T-helper 2 cell (primary cell): ENCODE results near the gene PINK1.

Source experiments
- DNase-seq, 5 experiments: peaks; one replicate each; pipeline versions ENCODE4 v3.0.0 to v3.0.0-alpha.2; 2012 to 2022

Gene PINK1

GRCh38 chr1:20682571-20683236 lies 49.4 kb downstream of the PINK1 start:
- no peak for DNase-seq

- DNase-seq, result no peak
These were observed 50.4 kb downstream of the PINK1 start for GRCh38 chr1:20683614-20684013.

- no peak for DNase-seq
These were observed 50.9 kb downstream of the PINK1 start for GRCh38 chr1:20684050-20684620.

DNA sequence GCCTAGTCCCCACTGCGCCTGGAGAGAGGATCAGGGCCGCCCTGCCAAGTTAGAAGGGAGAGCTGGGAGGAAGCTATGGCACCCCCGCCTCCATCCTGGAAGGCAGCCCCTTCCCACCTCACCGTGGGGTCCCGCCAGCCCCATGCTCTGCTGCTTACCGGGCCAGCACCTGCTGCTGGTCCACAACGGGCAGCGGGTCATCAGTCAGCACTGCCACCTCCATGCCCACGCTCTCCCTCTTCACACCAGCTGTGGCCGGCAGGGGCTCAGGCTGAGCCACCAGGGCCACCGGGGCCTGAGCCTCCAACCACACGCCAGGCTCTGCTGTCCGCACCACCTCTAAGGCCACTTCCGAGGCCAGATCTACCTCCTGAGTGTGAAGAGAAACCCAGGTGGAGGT lies 51.4 kb downstream of the PINK1 start:
- DNase-seq, result no peak

DNA sequence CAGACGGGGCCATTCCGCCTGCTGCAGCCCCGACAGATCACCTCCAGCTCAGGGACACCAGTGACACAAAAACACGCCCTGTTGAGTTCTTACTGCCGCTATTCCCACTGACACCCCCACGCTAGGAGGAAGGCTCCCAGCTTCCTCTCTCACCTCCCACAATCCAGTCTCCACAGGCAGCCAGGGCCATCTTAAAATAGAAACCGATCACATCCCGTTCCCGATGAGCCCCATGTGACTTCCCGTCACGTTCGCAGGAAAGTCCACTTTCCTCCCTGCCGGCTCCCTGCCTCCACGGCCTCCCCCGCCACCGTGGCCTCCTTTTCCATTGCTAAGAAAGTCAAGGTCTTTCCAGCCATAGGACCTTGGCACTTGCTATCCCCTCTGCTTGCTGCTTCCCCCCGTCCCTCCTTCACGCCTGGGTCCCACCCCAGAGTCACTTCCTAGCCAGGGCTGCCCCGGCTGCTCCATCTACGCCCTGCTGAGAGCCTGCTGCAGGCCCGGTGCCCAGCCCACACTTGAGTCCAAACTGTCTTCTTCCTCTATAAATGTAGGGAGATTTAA lies 51.9 kb downstream of the PINK1 start:
- DNase-seq, result no peak

GRCh38 chr1:20685741-20686140 lies 52.5 kb downstream of the PINK1 start:
- no peak for DNase-seq

GRCh38 chr1:20686883-20687725 lies 53.8 kb downstream of the PINK1 start:
- no peak for DNase-seq

- no peak for DNase-seq
These were observed 56.4 kb downstream of the PINK1 start for GRCh38 chr1:20689645-20690056.

GRCh38 chr1:20691872-20692271 lies 58.6 kb downstream of the PINK1 start:
- no peak for DNase-seq

DNA sequence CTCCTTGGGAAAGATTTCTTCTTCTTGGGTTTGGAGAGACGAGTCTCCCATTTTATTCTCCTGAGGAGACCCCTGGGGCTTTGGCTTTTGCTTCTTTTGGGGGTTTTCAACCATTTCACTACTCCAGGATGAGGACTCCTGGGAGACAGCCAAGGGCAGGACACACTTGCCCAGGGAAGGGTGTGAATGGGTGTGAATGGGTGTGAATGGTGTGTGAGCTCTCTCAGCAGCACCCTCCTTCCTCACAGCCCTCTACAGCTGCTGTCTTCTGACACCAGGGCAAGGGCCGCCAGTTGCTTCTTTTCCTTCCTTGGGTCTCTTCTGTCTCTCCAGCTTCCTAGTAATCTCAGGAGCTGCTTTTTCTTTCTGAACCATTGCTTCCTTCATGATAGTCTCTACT lies 60.4 kb downstream of the PINK1 start:
- no peak for DNase-seq

- DNase-seq, result no peak
These were observed 62.3 kb downstream of the PINK1 start for GRCh38 chr1:20695515-20695914.

- peak; percentile 34 to 79 (median 60) for DNase-seq
These were observed 63.4 kb downstream of the PINK1 start for GRCh38 chr1:20696397-20697333.

DNA sequence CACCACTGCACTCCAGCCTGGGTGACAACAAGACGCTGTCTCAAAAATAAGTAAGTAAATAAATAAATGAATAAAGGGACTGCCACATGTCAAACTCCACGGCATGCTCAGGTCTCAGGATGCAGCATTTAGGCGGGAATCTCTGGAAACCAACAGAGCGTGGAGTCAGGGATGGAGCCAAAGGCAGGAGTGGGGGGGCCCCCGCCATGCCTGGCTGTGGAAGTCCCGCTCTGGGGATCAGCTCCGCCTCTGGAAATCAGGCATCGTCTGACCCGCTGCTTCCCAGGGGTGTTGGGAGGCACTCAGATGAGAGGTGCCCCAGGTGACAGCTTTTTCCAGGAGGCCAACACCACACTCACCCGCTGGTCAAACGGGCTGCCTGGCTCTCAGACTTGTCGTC lies 64.3 kb downstream of the PINK1 start:
- DNase-seq, result no peak

DNA sequence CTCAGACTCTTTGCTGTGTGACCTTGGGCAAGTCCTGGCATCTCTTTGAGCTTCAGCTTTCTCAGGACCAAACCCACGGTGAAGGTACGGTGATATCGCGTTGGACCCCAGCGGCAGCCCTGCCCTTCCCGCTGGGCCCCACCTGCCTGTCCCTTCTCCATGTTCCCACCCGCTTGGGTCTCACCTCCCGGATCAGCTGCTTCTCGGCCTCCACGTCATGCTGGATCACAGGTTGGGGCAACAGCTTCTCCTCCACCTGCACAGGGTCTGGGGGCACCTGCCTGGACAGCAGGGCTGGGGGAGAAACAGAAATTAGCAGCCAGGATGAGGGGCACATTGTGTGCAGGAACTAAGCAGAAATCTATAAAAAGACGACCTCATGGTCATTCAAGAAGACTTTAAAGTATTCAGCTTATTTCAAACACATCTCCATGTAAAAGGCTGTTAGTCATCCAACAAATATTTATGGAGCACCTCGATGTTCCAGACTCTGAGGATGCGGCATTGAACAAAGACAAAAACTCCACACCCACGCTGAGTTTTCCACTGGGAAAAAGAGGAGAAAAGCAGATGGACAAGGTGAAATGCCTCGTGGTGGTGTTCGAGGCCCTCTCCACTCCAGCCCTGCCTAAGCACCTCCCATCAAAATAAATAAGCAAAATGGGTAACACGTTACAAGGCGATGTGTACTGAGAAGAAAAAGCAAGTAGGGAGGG lies 65.1 kb downstream of the PINK1 start:
- no peak for DNase-seq

GRCh38 chr1:20699558-20699957 lies 66.3 kb downstream of the PINK1 start:
- no peak for DNase-seq

- DNase-seq, result no peak
These were observed 67.5 kb downstream of the PINK1 start for GRCh38 chr1:20700636-20701215.
